Activated T-cell treated with anti-CD3 and anti-CD28 coated beads, Interleukin-2, amount 50 U/mL, for 24 hours (primary cell): ENCODE data around the gene LDB2.

ENCODE experiments used
- DNase-seq: peaks from one replicate; pipeline ENCODE4 v3.0.0-alpha.2; 2020
- H3K27ac Mint-ChIP-seq: 2 replicates; pipeline ENCODE4 v1.8.0; 2020; ENCODE audit warnings: mild to moderate bottlenecking, mixed read lengths
- H3K27me3 Mint-ChIP-seq: 2 replicates; pipeline ENCODE4 v1.8.0; 2020; ENCODE audit warnings: mixed read lengths
- H3K36me3 Mint-ChIP-seq: 2 replicates; pipeline ENCODE4 v1.8.0; 2020; ENCODE audit warnings: low read depth, mixed read lengths
- H3K4me1 Mint-ChIP-seq: 2 replicates; pipeline ENCODE4 v1.8.0; 2020; ENCODE audit warnings: low read depth, mixed read lengths
- H3K4me3 Mint-ChIP-seq: 2 replicates; pipeline ENCODE4 v1.8.0; 2020; ENCODE audit warnings: mild to moderate bottlenecking, moderate library complexity, mixed read lengths
- H3K9me3 Mint-ChIP-seq: 2 replicates; pipeline ENCODE4 v1.8.0; 2020; ENCODE audit warnings: mixed read lengths

Gene LDB2

GRCh38 chr4:16593386-16593785, 305.1 kb downstream of the LDB2 start:
- Mint-ChIP-seq H3K4me3 (no peak overlapping the region), H3K27ac (no peak overlapping the region), H3K36me3 (no peaks in the 10 kb centered on the region), H3K9me3 (no peaks in the 10 kb centered on the region), H3K27me3 (no peaks in the 10 kb centered on the region), H3K4me1 (no peaks in the 10 kb centered on the region)
- no peak for DNase-seq

GRCh38 chr4:16591272-16591826, 307.1 kb downstream of the LDB2 start:
- no peaks in the 10 kb centered on the region for H3K4me1 Mint-ChIP-seq
- H3K27ac Mint-ChIP-seq, result no peak overlapping the region
- no peak overlapping the region for H3K4me3 Mint-ChIP-seq
- no peaks in the 10 kb centered on the region for H3K9me3 Mint-ChIP-seq
- no peak for DNase-seq
- H3K27me3 Mint-ChIP-seq, result no peaks in the 10 kb centered on the region
- no peaks in the 10 kb centered on the region for H3K36me3 Mint-ChIP-seq

- no peak overlapping the region for H3K27ac Mint-ChIP-seq
- DNase-seq, result no peak
- no peaks in the 10 kb centered on the region for H3K4me1 Mint-ChIP-seq
- H3K36me3 Mint-ChIP-seq, result no peaks in the 10 kb centered on the region
- H3K4me3 Mint-ChIP-seq, result no peak overlapping the region
- no peaks in the 10 kb centered on the region for H3K9me3 Mint-ChIP-seq
- H3K27me3 Mint-ChIP-seq, result no peaks in the 10 kb centered on the region
Observed at GRCh38 chr4:16590797-16591196, 307.6 kb downstream of the LDB2 start.

- no peaks in the 10 kb centered on the region for H3K27me3 Mint-ChIP-seq
- H3K4me3 Mint-ChIP-seq, result no peak overlapping the region
- H3K9me3 Mint-ChIP-seq, result no peaks in the 10 kb centered on the region
- no peaks in the 10 kb centered on the region for H3K4me1 Mint-ChIP-seq
- no peak overlapping the region for H3K27ac Mint-ChIP-seq
- DNase-seq, result no peak
- no peaks in the 10 kb centered on the region for H3K36me3 Mint-ChIP-seq
Observed at GRCh38 chr4:16588651-16589050, 309.8 kb downstream of the LDB2 start.

DNA sequence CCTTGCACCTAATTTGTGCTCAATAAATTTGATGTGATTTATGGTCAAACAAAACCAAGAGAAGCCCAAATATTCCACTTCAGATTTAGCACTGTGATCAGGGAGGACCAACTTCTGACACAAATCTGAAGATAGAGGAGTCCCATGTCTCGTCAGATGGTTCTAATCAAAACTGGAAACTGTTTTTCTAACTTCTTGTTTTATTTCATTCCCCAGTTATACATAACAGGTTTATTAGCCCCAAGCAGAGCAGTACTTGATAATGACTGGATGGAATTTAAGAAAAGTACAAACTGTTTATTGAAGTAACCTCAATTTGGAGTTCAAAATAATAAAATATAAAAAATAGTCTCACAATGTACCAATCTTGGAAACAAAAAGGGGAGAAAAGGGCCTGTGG, 310.3 kb downstream of the LDB2 start:
- Mint-ChIP-seq H3K27me3 (no peaks in the 10 kb centered on the region), H3K27ac (no peak overlapping the region), H3K4me3 (no peak overlapping the region), H3K4me1 (no peaks in the 10 kb centered on the region), H3K9me3 (peaks cover 2% of the 10 kb centered on the region), H3K36me3 (no peaks in the 10 kb centered on the region)
- no peak for DNase-seq

GRCh38 chr4:16585053-16585452, 313.4 kb downstream of the LDB2 start:
- no peaks in the 10 kb centered on the region for H3K36me3 Mint-ChIP-seq
- H3K9me3 Mint-ChIP-seq, result peaks cover 4% of the 10 kb centered on the region
- no peaks in the 10 kb centered on the region for H3K4me1 Mint-ChIP-seq
- H3K27me3 Mint-ChIP-seq, result no peaks in the 10 kb centered on the region
- H3K27ac Mint-ChIP-seq, result no peak overlapping the region
- DNase-seq, result no peak
- H3K4me3 Mint-ChIP-seq, result no peak overlapping the region

DNA sequence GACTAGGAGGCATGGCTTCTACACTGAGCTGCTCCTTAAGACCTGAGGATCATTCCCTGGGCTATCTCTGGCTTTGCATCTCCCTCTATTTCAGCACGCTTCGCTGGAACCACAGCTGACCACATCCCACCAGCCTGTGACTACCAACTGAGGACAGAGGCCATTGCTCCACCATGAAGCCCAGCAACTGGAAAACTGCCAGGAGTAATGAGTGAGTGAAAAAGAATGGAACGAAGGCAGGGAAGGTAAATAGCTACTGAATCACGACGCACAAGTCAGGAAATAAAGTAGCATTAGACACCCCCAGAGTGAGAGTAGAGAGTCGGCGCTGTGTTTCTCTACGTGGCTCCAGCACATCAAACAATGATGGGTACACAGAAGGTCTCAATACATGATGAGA, 314.7 kb downstream of the LDB2 start:
- Mint-ChIP-seq H3K27me3 (no peaks in the 10 kb centered on the region), H3K9me3 (peaks cover 4% of the 10 kb centered on the region), H3K36me3 (no peaks in the 10 kb centered on the region), H3K4me1 (no peaks in the 10 kb centered on the region), H3K27ac (no peak overlapping the region), H3K4me3 (no peak overlapping the region)
- DNase-seq, result no peak

GRCh38 chr4:16582526-16582925, 315.9 kb downstream of the LDB2 start:
- H3K27ac Mint-ChIP-seq, result no peak overlapping the region
- H3K4me1 Mint-ChIP-seq, result no peaks in the 10 kb centered on the region
- no peaks in the 10 kb centered on the region for H3K27me3 Mint-ChIP-seq
- H3K9me3 Mint-ChIP-seq, result peaks cover 4% of the 10 kb centered on the region
- DNase-seq, result no peak
- no peaks in the 10 kb centered on the region for H3K36me3 Mint-ChIP-seq
- no peak overlapping the region for H3K4me3 Mint-ChIP-seq

DNA sequence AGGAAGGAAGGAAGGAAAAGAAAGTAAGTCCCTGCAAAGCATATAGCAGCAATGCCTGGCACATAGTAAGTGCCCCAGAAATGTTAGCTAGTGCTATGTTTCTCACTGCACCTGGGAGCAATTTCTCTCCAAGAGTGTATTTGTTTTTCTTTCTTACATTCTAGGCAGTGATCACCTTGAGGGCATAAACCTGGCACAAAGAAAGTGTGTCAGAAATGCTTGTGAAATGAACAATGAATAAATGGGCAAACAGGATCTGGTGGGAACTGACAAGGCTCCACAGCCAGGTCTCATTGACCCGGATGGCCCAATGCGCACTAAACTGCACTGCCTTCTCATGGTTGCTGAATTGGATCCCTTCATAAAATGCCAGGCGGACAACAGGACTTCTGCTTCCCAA, 316.4 kb downstream of the LDB2 start:
- H3K9me3 Mint-ChIP-seq, result peaks cover 4% of the 10 kb centered on the region
- H3K27ac Mint-ChIP-seq, result no peak overlapping the region

GRCh38 chr4:16581117-16581516, 317.3 kb downstream of the LDB2 start:
- Mint-ChIP-seq H3K27ac (no peak overlapping the region), H3K4me3 (no peak overlapping the region), H3K27me3 (no peaks in the 10 kb centered on the region), H3K9me3 (peaks cover 4% of the 10 kb centered on the region), H3K36me3 (no peaks in the 10 kb centered on the region), H3K4me1 (no peaks in the 10 kb centered on the region)
- no peak for DNase-seq

More for the DNA sequence above, 316.4 kb downstream of the LDB2 start:
- no peaks in the 10 kb centered on the region for H3K36me3 Mint-ChIP-seq
- no peak for DNase-seq
- H3K4me3 Mint-ChIP-seq, result no peak overlapping the region
- H3K4me1 Mint-ChIP-seq, result no peaks in the 10 kb centered on the region
- no peaks in the 10 kb centered on the region for H3K27me3 Mint-ChIP-seq

GRCh38 chr4:16580514-16580913, 317.9 kb downstream of the LDB2 start:
- Mint-ChIP-seq H3K9me3 (peaks cover 4% of the 10 kb centered on the region), H3K4me3 (no peak overlapping the region), H3K27me3 (no peaks in the 10 kb centered on the region), H3K27ac (no peak overlapping the region), H3K36me3 (no peaks in the 10 kb centered on the region), H3K4me1 (no peaks in the 10 kb centered on the region)
- no peak for DNase-seq

DNA sequence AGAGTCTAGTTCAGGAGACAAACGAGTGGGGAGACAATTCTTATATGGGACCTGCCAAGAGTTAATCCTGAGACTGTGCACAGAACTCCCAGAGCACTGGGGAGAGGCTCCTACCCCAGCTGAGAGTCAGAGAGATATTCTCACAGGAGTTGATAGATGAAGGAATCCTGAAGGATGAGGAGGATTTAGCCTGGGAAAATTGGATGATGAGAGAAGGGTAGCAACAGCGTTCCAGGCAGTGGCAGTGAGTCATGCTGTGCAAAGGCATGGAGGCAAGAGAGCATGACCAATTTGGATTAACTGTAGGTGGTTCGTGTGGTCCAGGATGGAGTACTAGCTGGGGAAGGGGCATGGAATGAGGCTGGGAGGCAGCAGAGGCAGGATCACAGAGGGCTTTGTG, 318.6 kb downstream of the LDB2 start:
- H3K27ac Mint-ChIP-seq, result no peak overlapping the region
- H3K36me3 Mint-ChIP-seq, result no peaks in the 10 kb centered on the region
- DNase-seq, result no peak
- no peak overlapping the region for H3K4me3 Mint-ChIP-seq
- H3K27me3 Mint-ChIP-seq, result no peaks in the 10 kb centered on the region
- H3K4me1 Mint-ChIP-seq, result no peaks in the 10 kb centered on the region
- H3K9me3 Mint-ChIP-seq, result peaks cover 4% of the 10 kb centered on the region

- no peak for DNase-seq
- no peaks in the 10 kb centered on the region for H3K4me1 Mint-ChIP-seq
- H3K27me3 Mint-ChIP-seq, result no peaks in the 10 kb centered on the region
- H3K27ac Mint-ChIP-seq, result no peak overlapping the region
- no peak overlapping the region for H3K4me3 Mint-ChIP-seq
- H3K36me3 Mint-ChIP-seq, result no peaks in the 10 kb centered on the region
- H3K9me3 Mint-ChIP-seq, result no peaks in the 10 kb centered on the region
Observed at GRCh38 chr4:16577177-16577576, 321.3 kb downstream of the LDB2 start.

- Mint-ChIP-seq H3K27me3 (no peaks in the 10 kb centered on the region), H3K4me3 (no peak overlapping the region), H3K4me1 (no peaks in the 10 kb centered on the region), H3K9me3 (no peaks in the 10 kb centered on the region), H3K27ac (no peak overlapping the region), H3K36me3 (no peaks in the 10 kb centered on the region)
- no peak for DNase-seq
Observed at GRCh38 chr4:16574981-16575380, 323.5 kb downstream of the LDB2 start.

DNA sequence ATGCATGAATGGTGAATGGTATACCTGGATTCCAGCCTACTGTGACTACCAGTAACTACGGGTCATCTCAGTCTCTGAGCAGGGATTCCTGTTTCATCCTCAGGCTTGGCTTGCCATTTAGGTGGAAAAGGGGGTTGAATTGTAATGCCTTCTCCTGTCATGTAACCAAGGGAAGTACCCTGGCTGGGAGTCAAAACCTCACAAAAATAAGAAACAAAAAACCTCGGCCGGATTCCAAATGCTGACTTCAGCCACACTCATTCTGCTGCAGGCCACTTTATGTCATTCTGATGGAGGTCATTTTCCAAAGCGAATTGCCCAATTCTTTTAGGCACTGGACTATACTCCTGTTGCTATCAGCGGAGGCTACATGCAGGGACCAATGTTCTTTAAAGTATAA, 324.7 kb downstream of the LDB2 start:
- Mint-ChIP-seq H3K27ac (no peak overlapping the region), H3K4me3 (no peak overlapping the region), H3K36me3 (no peaks in the 10 kb centered on the region), H3K9me3 (no peaks in the 10 kb centered on the region), H3K27me3 (no peaks in the 10 kb centered on the region), H3K4me1 (no peaks in the 10 kb centered on the region)
- no peak for DNase-seq

DNA sequence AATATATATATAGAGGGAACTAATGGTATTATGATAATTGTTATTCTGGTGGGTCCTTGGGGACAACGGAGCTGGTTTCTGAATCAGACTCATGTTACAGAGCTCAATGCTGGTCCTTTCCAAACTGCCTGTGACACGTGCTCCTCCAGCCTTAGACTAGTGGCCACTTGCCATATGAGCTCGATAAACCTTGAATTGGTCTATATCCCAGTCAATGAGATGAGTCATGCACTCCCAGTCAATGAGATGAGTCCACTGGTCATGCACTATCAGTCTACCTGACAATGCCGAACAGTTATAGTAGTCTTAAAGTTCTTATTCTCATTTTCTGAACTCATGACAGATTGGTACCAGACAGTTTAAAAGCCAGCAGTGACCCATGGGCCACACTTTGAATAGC, 325.2 kb downstream of the LDB2 start:
- Mint-ChIP-seq H3K4me1 (no peaks in the 10 kb centered on the region), H3K27ac (no peak overlapping the region), H3K36me3 (no peaks in the 10 kb centered on the region), H3K4me3 (no peak overlapping the region), H3K27me3 (no peaks in the 10 kb centered on the region), H3K9me3 (no peaks in the 10 kb centered on the region)
- no peak for DNase-seq
